Bronchial epithelial cell (primary cell): ENCODE results near the gene CFAP97. TPM values are rescaled to one million over a fixed set of nuclear protein-coding genes. Genes with fewer than 3 reads are reported as not detected.

Source experiments
- DNase-seq: peaks from one replicate; pipeline ENCODE4 v3.0.0-alpha.2; 2010; ENCODE audit warnings: low read depth
- FAIRE-seq: peaks from 2 replicates; lab custom pipeline; 2011; peaks lifted over from hg19 to GRCh38; lab: Jason Lieb, UNC
- H3K27me3 ChIP-seq: 2 replicates; pipeline ENCODE4 v1.5.1; 2011; ENCODE audit warnings: low read length; ENCODE audit not compliant: control insufficient read depth, insufficient read depth
- H3K36me3 ChIP-seq: 2 replicates; pipeline ENCODE4 v1.5.1; 2011; ENCODE audit warnings: low read length; ENCODE audit not compliant: control insufficient read depth, insufficient read depth
- H3K4me3 ChIP-seq: 2 replicates; pipeline ENCODE4 v1.5.1; 2011; ENCODE audit warnings: mild to moderate bottlenecking, low read depth, low read length, control low read depth
- CTCF ChIP-seq: IDR thresholded peaks from 2 replicates; pipeline ENCODE4 v1.5.1; 2011; ENCODE audit warnings: mild to moderate bottlenecking, moderate library complexity, low read length, control low read depth, inconsistent platforms; ENCODE audit not compliant: insufficient read depth, severe bottlenecking
- total RNA-seq: library from RNA; depleted of rRNA; stranded (reverse); fragments of >200 nt; gene quantifications from 2 replicates; pipeline ENCODE4 v1.2.1, GENCODE V29; 2014

Gene CFAP97
- total RNA-seq, 1 donor from 2014 or later = 32.9 TPM

- Histone ChIP-seq H3K27me3 (no peaks in the 10 kb centered on the region), H3K36me3 (no peaks in the 10 kb centered on the region), H3K4me3 (no peak overlapping the region)
- DNase-seq (no peak), FAIRE-seq (no peak)
- no peak for TF ChIP-seq CTCF
Observed at GRCh38 chr4:185227713-185228278, 24.0 kb upstream of the CFAP97 start.

- Histone ChIP-seq H3K36me3 (no peaks in the 10 kb centered on the region), H3K4me3 (no peak overlapping the region), H3K27me3 (no peaks in the 10 kb centered on the region)
- FAIRE-seq (peak; percentile 36), DNase-seq (no peak)
- TF ChIP-seq CTCF = no peak
Observed at GRCh38 chr4:185227131-185227551, 23.3 kb upstream of the CFAP97 start.

- DNase-seq (no peak), FAIRE-seq (no peak)
- Histone ChIP-seq H3K4me3 (no peak overlapping the region), H3K27me3 (no peaks in the 10 kb centered on the region), H3K36me3 (no peaks in the 10 kb centered on the region)
- no peak for TF ChIP-seq CTCF
Observed at GRCh38 chr4:185225940-185226339, 22.1 kb upstream of the CFAP97 start.

GRCh38 chr4:185224597-185224996 lies 20.8 kb upstream of the CFAP97 start:
- no peak for FAIRE-seq
- H3K36me3 ChIP-seq = no peaks in the 10 kb centered on the region
- no peak overlapping the region for H3K4me3 ChIP-seq
- TF ChIP-seq CTCF = no peak
- H3K27me3 ChIP-seq = no peaks in the 10 kb centered on the region
- DNase-seq = no peak

- H3K36me3 ChIP-seq = no peaks in the 10 kb centered on the region
- H3K27me3 ChIP-seq = no peaks in the 10 kb centered on the region
- no peak for TF ChIP-seq CTCF
- H3K4me3 ChIP-seq = no peak overlapping the region
- FAIRE-seq (no peak), DNase-seq (peak; percentile 54)
Observed at GRCh38 chr4:185222598-185222997, 18.8 kb upstream of the CFAP97 start.

GRCh38 chr4:185221912-185222311 lies 18.1 kb upstream of the CFAP97 start:
- no peak for DNase-seq
- no peaks in the 10 kb centered on the region for H3K27me3 ChIP-seq
- no peaks in the 10 kb centered on the region for H3K36me3 ChIP-seq
- TF ChIP-seq CTCF = no peak
- FAIRE-seq = no peak
- no peak overlapping the region for H3K4me3 ChIP-seq
